HG02885 (cell line): Measurements from ENCODE around the gene RAD51B.
"Not testable (repeated sequence)": the region's sequence is repeated elsewhere in the genome, so short reads cannot be mapped to it uniquely, and the experiment has no call there.

Source experiments
- ATAC-seq: cut with Tn5 transposase; IDR thresholded peaks from one replicate; pipeline ENCODE4 v1.9.1; 2021; ENCODE audit warnings: mild to moderate bottlenecking; ENCODE audit not compliant: unreplicated experiment, poor library complexity

RAD51B gene

DNA sequence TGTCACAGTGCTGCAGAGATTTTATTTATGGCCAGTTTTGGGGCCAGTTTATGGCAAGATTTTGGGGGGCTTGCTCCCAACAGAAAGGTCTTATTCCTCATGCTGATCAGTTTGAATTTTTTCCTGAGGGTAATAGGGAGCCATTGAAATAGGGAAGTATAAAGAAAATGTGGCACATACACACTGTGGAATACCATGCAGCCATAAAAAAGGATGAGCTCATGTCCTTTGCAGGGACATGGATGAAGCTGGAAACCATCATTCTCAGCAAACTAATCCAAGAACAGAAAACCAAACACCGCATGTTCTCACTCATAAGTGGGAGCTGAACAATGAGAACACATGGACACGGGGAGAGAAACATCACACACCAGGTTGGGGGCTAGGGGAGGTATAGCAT is 483.4 kb downstream of the RAD51B start:
- ATAC-seq, result not testable (repeated sequence)

- ATAC-seq, result peak; percentile 16
Measured at GRCh38 chr14:68305738-68306137, 486.2 kb downstream of the RAD51B start.

DNA sequence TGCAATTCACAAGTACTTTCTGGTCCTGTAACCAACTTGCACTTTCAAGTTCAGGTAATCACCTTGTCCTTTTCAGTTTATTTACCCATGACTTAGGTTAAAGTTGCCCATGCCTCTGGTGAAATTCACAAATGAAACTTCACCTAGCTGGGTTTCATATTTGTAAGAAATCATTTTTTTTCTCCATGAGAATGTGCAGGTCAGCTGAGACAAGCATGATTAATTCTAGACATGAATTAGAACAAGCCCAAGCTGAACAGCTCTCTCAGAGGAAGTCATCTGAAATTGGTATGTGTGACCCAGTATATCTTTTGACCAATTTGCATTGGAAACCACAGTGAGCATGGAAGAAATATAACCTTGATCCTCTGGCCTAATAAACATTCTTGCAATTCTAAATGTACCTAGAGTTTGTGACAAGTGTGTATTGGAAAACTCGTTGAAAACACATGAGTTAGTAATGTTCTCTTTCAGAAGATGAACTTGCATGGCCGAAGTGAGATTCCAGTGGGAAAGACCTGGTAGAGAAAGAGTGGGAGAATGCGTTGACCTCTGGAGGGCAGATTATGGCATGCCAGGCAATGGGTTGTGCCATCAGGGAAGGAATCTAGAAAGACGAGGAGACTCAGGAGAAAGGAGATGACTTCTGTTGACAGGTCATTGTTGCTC is 486.8 kb downstream of the RAD51B start:
- ATAC-seq, result peak; percentile 68

- ATAC-seq, result no peak
Measured at GRCh38 chr14:68306934-68307789, 487.6 kb downstream of the RAD51B start.

GRCh38 chr14:68307790-68308168 is 488.2 kb downstream of the RAD51B start:
- no peak for ATAC-seq

DNA sequence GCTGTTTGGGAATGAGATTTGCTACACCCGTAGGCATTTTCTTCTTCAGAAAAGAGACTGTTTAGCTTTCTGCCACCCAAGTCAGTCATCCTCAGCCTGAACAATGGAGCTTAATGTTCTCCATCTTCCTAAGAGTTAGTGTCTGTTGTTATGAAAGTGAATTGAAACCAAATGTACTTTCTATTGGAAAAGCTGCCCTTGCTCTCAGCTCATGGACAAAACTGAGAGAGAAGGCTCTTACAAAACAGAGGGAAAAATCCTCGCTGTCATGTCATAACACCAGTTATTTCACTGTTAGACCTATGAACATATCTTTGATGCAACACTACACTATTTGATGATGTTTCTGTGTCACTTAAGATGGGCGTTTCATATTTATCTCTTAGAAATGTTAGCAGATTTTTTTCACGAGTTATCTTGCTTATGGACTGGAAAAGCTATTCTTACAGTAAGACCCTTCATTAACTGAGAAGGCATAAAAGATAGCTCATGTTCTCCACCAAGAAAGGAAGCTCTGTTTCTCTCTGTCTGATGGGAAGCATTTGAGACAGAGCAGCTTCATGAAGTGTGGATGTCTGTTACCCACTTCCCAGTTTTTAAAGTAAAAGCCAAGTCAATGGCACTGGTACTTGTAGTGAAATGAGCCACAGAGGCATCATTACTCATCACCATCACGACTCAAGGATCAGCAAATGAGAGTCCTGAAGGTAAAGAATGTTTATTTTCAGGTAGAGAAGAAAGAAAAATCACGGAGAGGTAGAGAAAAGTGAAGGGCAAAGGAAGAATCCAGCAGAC is 489.3 kb downstream of the RAD51B start:
- ATAC-seq, result no peak

GRCh38 chr14:68309616-68310015 is 490.0 kb downstream of the RAD51B start:
- no peak for ATAC-seq

- ATAC-seq, result no peak
Measured at GRCh38 chr14:68312300-68312699, 492.7 kb downstream of the RAD51B start.

GRCh38 chr14:68312884-68313610 is 493.5 kb downstream of the RAD51B start:
- peak; percentile 88 for ATAC-seq

DNA sequence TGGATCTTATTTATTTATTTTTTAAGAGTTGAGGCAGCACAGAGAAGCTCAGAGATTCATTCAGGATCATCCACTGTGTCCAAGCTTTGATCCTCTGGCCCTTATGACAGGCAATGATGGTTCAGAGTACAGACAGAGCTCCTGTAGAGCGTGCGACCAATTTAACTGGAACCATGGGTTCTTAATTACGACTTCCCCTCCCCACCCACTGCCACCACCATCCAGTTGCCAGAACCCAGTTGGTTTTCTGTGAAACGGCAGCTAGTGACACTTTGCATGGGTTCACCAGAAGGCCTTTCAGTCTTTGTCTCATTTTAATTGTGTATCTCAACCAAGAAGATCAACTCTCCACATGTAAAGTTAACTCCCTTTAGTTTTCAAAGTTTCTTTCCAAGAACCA is 495.1 kb downstream of the RAD51B start:
- no peak for ATAC-seq

GRCh38 chr14:68315081-68315480 is 495.5 kb downstream of the RAD51B start:
- ATAC-seq, result no peak

- no peak for ATAC-seq
Measured at GRCh38 chr14:68316078-68316868, 496.7 kb downstream of the RAD51B start.

GRCh38 chr14:68317239-68317638 is 497.7 kb downstream of the RAD51B start:
- no peak for ATAC-seq

DNA sequence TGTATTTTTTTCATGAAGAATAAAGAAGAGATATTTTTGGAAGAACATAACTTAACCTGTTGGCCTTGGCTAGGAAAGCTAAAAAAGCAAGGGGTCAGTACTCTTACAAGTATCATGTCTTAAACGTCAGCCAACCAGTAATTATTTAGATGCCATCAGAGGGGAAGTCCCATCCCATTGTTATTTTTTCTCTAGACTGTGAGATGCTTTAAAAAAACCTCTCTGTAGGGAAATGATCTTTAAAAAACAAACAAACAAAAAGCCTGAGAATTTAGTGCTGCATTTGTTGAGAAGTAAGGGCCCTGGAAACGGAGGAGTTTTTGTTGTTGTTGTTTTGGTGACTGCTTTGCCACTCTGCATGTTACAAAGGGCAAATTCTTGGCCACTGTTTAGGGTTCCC is 499.2 kb downstream of the RAD51B start:
- ATAC-seq, result no peak

- ATAC-seq, result no peak
Measured at GRCh38 chr14:68320495-68320894, 500.9 kb downstream of the RAD51B start.

- ATAC-seq, result no peak
Measured at GRCh38 chr14:68322940-68323620, 503.5 kb downstream of the RAD51B start.

- ATAC-seq, result no peak
Measured at GRCh38 chr14:68325267-68325807, 505.8 kb downstream of the RAD51B start.

DNA sequence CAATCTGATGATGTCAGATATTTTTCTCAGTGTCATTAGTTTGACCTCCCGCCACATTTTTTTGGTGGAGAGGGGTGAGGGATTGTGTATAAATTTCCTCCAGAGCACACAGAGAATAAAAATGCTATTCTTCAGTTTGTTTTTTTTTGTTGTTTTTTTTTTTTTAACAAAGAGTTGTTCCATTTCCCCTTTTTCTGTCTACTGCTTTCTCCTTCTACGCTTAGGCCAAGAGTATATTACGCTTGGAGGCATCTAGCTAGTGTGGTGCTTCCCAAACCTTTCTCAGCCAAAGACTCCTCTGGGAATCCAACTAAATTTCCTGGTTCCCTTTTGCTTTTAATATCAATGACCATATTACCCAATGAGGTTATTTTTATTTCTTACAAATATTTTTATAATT is 507.7 kb downstream of the RAD51B start:
- no peak for ATAC-seq

DNA sequence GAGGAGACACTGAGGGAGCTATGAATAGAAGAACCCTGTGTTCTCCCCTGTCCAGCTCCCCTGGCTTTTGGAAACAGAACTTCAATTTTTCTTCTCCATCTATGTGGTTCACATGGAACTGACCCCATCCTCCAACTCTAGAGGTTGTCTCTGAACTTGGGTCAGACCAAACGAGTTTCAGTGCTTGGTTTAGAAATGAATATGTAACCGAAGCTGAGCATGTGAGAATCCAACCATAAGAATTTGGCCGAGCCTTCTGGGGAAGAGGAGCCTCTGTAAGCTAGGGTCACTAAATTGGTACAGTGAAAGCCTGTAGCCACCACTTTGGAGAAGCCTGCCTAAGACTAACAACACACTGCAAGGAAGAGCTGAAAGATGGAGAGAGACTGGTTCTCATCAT is 508.9 kb downstream of the RAD51B start:
- ATAC-seq, result peak; percentile 64
